NCI-H446 (cell line): ENCODE data around the gene CLBA1.
"Not testable (repeated sequence)": the region's sequence is repeated elsewhere in the genome, so short reads cannot be mapped to it uniquely, and the experiment has no call there.

Experiments used
- DNase-seq, 2 experiments: peaks; one replicate each; lab custom pipeline; 2025; lab: John Stamatoyannopoulos, UW

Gene CLBA1

DNA sequence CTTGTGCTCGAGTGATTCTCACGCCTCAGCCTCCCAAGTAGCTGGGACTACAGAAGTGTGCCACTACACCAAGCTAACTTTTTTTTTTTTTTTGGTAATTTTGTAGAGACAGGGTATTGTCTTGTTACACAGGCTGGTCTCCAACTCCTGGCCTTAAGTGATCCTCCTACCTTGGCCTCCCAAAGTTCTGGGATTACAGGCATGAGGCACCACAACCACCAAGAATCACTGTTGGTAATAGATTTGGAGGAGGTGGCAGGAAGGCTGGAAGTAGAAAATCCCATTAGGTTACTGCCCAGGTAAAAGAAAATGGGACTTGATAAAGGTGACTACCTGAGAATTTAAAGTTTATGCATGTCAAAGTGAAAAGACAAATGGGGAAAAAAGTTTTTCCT lies 36.7 kb downstream of the CLBA1 start:
- no peak for DNase-seq

DNA sequence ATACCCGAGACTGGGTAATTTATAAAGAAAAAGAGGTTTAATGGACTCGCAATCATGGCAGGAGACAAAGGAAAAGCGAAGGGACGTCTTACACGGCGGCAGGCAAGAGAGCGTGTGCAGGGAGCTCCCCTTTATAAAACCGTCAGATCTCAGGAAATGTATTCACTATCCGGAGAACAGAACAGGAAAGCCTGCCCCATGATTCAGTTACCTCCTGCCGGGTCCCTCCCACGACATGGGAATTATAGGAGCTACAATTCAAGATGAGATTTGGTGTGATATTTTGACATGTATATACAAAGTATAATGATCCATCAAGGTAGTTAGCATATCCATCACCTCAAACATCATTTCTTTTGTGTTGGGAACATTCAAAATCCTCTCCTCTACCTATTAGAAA lies 37.6 kb downstream of the CLBA1 start:
- DNase-seq = no peak

DNA sequence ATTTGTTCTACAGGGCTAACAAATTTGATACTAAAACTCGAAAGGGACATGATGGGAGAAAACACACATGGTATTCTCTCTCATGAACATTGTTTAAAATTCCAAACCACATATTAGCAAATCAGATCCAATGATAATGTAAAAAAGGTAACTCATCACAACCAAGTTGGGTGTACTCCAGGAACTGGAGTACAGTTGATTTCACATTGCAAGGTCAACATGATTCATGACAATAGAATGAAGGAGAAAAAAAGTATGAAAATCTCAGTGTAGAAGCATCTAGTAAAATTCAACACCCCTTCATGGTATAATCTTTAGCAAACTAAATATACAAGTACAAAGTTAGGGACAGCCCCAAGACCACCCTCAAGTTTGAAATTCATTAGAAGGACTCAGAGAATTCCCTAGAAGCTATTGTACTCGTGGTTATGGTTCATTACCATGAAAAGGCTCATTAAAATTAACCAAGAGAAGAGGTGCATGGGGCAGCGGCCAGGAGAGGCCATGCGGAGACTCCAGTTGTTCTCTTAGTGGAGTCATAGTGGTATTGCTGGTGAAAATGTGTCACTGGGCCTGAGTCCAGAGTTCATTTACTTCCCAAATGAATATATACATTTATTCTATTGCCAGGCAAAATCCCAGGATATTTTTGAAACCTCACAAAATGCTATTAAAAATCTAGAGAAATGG lies 38.3 kb downstream of the CLBA1 start:
- DNase-seq = no peak

DNA sequence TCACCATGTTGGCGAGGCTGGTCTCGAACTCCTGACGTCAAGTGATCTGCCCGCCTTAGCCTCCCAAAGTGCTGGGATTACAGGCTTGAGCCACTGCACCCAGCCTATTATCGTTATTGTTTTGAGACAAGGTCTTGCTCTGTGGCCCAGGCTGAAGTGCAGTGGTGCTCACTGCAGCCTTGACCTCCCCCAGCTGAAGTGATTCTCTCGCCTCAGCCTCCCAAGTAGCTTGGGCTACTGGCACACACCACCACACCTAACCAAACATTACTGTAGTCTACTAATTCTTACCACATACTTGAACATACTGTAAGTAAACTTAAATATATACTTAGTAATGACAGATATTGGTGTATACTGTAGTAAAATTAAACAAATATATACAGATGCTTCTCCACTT lies 39.8 kb downstream of the CLBA1 start:
- no peak for DNase-seq

DNA sequence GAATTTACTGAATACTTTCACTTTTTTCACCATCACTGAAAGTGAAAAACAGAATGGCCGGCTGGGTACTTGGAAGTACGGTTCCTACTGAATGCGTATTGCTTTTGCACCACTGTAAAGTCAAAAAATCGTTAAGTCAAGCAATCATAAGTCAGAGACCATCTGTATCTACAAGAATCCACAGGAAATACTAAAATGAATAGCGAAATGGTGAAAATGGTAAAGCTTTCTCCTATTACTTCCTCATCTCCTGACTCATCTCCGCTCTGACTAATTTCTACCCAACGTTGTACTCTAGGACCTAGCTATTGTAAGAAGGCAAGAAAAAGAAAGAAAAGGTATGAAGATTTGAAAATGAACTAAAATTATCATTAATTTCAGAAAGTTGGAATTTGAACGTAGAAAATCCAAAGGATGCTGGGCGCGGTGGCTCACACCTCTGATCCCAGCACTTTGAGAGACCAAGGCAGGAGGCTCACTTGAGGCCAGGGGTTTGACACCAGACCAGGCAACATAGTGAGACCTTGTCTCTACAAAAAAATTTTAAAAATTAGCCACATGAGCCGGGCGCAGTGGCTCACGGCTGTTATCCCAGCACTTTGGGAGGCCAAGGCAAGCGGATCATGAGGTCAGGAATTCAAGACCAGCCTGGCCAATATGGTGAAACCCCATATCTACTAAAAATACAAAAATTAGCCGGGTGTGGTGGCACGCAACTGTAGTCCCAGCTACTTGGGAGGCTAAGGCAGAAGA lies 40.6 kb downstream of the CLBA1 start:
- DNase-seq = no peak

DNA sequence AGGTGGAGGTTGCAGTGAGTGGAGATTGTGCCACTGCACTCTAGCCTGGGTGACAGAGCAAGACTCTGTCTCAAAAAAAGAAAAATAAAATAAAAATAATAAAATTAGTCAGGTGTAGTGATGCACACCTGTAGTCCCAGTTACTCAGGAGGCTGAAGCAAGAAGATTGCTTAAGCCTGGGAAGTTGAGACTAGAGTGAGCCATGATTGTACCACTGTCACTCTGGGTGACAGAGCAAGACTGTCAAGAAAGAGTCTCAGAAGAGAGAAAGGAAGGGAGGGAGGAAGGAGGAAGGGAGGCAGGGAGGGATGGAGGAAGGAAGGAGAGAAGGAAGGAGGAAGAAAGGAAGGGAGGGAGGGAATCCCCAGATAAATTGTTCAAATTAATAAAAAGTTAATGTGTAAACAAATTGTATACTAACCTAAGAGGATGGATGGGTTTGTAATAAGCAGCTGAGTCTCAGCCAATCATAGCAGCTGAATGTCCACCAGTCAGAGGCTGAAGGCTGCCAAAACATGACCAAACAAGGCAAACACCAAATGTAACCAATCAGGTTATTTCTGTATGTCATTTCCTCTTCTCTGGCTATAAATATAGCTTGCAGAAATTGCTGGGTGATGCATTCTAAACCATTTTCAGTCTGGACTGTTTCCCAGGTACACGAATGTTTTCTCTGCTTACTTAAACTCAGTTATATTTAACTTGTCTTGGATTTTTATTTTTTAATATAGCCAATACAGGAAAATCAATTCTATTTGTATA lies 41.4 kb downstream of the CLBA1 start:
- peak; percentile 27 to 71 for DNase-seq

DNA sequence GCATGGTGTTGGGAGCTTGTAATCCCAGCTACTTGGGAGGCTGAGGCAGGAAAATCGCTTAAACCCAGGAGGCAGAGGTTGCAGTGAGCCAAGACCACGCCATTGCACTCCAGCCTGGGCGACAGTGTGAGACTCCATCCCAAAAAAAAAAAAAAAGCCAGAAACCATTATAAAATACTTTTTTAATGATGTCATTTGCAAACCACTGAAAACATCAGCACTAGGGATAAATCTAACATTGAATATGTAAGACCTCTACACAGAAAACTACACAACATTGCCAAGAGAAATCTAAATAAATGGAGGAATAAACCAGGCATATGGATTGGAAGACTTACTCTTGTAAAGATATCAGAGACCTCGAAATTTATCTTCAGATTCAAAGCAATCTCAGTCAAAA lies 42.1 kb downstream of the CLBA1 start:
- DNase-seq = not testable (repeated sequence)

DNA sequence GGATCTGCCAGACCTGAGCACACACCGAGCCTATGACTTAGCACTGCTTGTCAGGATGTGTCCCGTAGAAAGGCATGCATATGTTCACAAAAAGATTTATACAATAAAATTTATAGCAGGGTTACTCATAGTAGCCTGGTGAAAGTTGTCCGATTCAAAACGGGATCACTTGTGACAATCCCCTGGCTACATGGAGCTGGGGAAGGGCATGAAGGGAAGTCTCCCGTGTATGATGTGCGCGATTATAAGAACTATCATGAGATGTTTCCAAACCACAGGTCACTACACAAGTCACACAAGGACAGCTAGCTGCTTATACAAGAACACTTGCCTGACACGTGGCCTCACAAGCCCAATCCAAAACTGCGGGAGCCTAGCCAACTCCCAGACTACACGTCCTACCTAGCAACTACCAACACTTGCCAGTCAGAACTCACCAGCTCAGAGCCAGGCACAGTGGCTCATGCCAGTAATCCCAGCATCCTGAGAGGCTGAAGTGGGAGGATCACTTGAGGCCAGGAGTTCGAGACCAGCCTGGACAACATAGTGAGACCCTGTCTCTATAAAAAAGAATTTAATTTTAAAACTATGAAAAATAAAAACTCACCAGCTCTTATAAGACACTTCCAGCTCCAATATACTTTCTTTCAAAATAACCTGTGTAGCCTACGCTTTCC lies 42.8 kb downstream of the CLBA1 start:
- DNase-seq = peak in 1 of 2 experiments; percentile 23

DNA sequence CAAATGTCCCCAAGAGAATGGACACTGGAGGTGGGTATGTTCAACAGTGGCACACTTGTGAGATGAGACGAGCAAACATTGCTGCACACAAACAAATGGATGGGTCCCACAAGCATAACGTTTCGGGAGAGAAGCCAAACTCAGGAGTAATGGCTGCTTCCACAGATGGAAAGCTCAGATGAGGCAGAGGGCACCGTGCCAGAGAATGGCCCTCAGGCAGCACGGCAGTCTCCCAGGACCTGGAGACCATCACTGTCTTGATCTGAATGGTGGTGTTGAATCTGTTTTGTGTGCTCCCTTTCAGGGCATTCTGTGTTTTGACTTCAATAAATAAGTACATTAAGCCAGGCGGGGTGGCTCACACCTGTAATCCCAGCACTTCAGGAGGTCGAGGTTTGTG lies 43.8 kb downstream of the CLBA1 start:
- DNase-seq = peak in 1 of 2 experiments; percentile 46

DNA sequence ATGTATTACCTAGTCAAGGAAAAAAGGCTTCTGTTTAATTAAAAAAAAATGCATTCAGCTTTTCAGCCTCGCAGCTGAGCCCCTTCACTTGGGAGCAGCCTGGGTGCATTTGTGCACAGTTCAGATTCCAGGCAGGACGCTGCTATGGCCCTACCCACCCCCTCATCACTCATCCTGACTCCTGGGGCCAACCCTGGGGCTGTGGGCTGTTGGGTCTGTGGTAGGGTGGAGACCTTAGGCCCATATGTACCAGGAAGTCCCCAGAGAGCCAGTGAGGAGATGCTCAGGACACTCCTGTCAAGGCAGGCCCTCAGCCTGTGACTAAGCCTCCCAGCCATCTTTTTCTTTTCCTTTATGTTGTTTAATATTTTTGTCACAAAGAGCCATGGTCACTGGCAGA lies 44.6 kb downstream of the CLBA1 start:
- no peak for DNase-seq

DNA sequence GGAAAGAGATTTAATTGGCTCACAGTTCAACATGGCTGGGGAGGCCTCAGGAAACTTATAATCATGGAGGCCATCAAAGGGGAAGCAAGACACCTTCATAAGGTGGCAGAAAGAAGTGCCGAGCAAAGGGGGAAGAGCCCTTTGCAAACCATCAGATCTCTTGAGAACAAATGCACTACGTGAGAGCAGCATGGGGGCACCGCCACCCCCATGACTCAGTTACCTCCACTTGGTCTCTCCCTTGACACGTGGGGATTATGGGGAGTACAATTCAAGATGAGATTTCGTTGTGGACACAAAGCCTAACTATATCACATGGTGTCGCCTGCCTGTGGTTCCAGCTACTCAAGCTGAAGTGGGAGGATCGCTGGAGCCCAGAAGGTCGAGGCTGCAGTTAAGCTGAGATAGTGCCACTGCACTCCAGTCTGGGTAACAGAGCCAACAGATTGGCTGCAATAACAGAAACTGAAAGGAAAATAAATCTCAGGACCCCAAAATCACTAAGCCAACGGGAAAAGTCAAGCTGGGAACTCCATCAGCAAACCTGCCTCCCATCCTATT lies 45.3 kb downstream of the CLBA1 start:
- no peak for DNase-seq

DNA sequence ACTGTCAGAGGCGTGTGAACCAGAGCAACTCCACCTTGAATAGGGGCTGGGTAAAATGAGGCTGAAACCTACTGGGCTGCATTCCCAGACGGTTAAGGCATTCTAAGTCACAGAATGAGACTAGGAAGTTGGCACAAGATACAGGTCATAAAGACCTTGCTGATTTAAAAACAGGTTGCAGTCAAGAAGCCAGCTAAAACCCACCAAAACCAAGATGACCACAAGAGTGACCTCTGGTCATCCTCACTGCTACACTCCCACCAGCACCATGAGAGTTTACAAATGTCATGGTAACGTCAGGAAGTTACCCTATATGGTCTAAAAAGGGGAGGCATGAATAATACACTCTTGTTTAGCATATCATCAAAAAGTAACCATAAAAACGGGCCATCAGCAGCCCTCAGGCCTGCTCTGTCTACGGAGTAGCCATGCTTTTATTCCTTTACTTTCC lies 46.9 kb downstream of the CLBA1 start:
- DNase-seq = not testable (repeated sequence)

DNA sequence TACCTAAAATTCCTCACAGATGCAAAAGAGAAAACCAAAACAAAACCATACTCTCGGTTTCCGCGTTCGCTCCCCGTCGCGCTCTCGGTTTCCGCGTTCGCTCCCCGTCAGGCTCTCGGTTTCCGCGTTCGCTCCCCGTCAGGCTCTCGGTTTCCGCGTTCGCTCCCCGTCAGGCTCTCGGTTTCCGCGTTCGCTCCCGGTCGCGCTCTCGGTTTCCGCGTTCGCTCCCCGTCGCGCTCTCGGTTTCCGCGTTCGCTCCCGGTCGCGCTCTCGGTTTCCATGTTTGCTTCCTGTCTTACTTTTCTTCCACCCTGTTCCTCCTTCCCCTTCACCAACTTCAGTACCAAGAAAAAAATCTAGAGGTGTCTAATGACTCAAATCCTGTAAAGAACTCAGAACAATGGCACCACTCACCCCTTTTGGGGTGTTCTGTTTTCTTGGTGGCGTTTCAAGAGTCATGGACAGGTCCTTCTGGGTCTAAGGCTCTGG lies 47.9 kb downstream of the CLBA1 start:
- DNase-seq = not testable (repeated sequence)

DNA sequence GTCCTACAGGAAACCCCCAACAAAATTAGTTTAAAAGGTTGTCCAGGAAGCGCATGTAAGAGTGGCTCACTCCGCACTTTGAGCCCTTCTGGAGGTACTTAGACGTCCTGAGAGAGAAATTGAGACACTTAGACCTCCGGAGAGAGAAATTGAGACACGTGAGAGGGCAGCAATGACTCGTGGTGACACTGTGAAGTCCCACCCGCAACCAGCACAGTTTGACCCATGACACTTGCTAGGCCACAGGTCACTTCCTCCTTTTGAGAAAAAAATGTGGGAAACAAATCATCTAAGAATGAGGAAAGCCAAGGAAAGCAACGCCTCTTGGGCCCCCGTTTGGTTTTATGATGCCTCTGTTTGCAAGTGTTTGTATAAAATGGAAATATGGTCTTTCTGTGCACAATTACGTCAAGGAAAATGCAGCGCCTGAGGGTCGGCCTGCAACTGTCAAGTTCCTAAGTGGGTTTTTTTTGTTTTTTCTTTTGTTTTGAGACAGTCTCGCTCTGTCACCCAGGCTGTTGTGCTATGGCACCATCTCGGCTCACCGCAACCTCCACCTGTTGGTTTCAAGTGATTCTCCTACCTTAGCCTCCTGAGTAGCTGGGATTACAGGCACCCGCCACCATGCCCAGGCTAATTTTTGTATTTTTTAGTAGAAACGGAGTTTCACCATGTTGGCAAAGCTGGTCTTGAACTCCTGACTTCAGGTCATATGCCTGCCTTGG lies 48.9 kb downstream of the CLBA1 start:
- no peak for DNase-seq

DNA sequence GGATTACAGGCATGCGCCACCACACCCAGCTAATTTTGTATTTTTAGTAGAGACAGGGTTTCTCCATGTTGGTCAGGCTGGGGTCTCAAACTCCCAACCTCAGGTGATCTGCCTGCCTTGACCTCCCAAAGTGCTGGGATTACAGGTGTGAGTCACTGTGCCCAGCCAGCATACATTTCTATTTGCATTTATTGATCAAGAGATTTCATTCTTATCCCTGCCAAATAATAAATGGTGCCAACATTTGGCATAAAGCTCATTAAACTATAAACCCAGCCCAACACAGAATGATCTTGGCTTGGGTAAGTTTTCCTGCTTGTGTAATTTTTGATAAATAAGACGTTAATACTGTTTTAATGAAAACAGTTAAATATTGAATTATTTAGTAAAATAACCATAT lies 50.0 kb downstream of the CLBA1 start:
- not testable (repeated sequence) for DNase-seq

DNA sequence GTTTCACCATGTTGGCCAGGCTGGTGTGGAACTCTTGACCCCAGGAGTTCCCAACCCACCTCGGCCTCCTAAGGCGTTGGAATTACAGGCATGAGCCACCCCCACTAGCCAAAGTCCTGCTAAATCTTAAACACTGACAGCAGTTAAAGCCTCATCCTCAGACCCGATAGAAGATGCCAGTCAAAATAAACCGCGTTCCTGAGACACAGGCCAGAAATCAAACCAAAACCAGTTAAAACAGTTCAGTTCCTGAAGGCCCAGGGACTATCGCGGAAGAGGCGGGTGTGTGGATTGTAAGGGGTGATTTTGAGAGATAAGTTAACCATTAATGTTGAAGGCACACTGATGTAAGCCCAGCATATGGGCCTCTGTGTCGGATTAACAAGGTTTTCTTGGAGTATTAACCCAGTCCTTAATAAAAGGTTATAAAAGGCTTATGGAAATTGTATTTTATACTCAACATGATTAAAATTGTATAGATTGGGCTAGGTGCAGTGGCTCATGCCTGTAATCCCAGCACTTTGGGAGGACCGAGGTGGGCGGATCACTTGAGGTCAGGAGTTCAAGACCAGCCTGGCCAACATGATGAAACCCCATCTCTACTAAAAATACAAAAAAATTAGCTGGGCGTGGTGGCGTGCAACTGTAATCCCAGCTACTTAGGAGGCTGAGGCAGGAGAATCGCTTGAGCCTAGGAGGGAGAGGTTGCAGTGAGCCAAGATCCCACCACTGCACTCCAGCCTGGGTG lies 54.0 kb downstream of the CLBA1 start:
- no peak for DNase-seq

DNA sequence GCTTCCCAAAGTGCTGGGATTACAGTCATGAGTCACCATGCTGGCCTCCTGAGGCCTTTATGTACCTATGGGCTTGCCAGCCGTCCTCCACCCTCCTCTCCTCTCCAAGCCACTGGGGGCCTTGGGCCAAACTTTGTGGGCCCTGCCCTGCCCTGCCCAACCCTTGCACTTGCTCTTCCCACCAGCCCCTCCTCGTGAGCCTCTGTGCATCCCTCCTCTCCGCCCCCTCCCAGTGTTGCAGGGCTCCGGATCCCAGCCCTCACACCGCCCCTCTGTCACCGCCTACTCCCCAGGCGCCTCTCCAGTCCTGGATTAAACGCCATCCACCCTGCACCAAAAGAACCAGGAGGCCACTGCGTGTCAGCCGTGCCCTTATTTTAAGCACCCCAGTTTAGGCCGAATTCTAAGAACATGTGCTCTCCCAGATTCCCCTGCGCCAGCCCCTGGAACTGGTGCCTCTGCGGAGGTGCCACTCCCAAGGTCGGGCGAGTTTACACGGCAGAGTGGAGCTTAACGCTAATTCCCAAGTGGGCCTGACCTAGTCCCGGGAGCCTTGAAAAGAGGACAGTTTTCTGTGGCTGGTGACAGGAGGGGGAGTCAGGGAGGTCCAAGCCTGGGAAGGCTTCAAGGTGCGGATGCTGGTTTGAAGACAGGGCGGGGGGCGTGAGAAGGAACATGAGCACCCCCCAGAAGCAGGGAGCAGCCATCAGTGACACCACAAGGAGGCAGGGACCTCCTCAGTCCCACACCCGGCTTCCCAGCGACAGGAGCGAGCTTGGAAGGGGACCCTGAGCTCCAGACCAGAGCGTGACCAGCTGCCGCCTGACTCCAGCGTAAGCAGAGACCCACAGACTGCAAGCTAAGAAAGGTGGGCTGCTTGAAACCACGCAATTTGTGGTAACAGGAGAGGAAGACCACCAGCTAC lies 56.5 kb downstream of the CLBA1 start:
- no peak for DNase-seq

DNA sequence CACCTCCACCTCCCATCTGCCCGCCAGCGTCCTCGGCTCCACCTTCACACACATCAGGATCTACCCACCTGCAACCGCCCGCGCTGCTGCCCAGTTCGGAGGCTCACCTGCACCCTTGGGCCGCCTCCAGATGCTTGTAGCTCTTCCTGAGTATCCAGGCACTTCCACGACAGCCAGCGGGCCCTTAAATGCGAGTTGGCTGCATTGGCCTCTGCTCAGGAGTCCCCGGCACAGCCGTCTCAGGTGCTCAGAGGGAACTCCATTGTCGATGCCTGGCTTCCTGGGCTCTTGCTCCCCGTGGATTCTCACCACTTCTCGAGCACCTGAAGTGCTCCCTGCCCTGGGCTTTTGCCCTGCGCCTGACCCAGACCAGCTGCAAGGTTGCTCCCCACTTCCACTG lies 57.2 kb downstream of the CLBA1 start:
- DNase-seq = no peak

DNA sequence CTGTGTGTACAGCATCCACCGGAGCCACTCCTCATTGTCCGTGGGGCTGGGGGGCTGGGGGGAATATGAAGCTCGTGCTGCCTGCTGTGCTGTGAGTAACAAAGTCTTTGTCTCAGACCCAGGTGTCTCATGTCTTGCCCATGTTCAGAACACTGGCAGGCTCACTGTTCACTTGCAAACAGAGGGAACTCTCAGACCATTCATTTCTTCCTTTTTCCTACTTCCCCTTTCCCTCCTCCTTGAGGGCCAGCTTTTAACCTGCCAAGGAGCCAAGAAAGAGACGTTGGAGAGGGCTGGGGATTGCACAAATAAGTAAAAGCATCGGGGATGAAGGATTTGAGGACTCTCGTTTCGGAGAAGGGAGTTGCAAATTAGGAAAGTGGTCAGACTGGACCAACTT lies 58.1 kb downstream of the CLBA1 start:
- no peak for DNase-seq
